ENCODE data around the gene ITIH4.

The ITIH4 gene

GRCh38 chr3:52795298-52795900, 35.1 kb downstream of the ITIH4 start:
- ATAC-seq = no peak

- no peak for ATAC-seq
Observed at GRCh38 chr3:52794612-52795099, 35.8 kb downstream of the ITIH4 start, which contains the start of gene ITIH3. Gene ITIH3, plus strand, starts transcription at chr3:52794796. Its CDS starts 8 bp downstream, at chr3:52794804.

GRCh38 chr3:52793702-52794611, 36.5 kb downstream of the ITIH4 start:
- ATAC-seq = no peak

GRCh38 chr3:52792961-52793695, 37.3 kb downstream of the ITIH4 start:
- no peak for ATAC-seq

- no peak for ATAC-seq
Observed at GRCh38 chr3:52792413-52792812, 38.1 kb downstream of the ITIH4 start.

- ATAC-seq = no peak
Observed at GRCh38 chr3:52791928-52792327, 38.5 kb downstream of the ITIH4 start.

GRCh38 chr3:52791366-52791765, 39.1 kb downstream of the ITIH4 start:
- ATAC-seq = no peak

- ATAC-seq = no peak
Observed at GRCh38 chr3:52790741-52791140, 39.7 kb downstream of the ITIH4 start.

- no peak for ATAC-seq
Observed at GRCh38 chr3:52790337-52790736, 40.1 kb downstream of the ITIH4 start.

DNA sequence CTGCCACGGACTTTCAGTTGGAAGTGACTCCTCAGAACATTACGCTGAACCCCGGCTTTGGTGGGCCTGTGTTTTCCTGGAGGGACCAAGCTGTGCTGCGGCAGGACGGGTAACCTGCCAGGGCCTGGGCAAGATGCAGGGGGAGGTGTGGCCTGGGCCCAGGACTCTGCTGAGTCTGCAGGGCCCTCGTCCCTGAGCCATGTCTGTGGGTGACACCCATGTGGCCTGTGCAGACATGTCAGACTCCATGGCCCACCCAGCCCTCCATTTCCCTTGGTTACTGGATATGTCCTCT, 40.8 kb downstream of the ITIH4 start:
- no peak for ATAC-seq

DNA sequence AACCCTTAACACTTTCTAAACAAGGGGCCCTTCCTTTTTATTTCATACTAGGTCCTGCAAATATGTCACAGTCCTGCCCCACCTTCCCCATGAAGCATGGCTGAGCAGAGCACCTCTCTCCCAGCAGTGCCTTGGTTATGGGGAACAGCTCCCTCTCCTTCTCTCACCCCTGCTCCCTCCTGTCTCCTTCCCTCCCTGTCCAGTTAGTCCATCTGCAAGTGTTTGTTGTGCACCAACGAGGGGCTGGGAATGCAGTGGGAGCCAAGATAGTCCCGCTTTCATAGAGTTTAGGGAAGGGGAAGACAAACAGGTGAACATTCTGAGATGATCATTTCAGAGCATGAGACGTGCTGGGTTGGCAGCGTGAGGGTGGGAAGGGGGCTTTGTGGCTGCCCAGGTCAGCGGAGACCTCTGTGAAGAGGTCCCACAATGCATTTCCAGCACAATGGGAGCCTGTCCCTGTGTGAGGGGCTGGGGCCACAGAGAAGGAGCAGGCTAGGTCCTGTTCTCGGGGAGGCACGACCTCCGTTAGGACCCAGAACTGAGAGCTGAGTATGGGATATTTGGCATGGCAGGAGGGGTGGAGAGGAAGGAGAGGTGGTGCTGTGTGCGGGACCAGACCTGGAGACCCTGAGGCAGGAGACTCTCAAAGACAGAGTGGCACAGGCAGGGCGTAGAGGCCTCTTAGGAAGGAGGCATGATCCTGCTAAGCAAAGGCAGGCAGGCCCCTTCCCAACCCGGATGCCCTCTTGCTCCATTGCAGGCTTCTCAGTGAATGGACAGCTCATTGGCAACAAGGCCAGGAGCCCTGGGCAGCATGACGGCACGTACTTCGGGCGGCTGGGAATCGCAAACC, 41.4 kb downstream of the ITIH4 start:
- ATAC-seq = no peak

DNA sequence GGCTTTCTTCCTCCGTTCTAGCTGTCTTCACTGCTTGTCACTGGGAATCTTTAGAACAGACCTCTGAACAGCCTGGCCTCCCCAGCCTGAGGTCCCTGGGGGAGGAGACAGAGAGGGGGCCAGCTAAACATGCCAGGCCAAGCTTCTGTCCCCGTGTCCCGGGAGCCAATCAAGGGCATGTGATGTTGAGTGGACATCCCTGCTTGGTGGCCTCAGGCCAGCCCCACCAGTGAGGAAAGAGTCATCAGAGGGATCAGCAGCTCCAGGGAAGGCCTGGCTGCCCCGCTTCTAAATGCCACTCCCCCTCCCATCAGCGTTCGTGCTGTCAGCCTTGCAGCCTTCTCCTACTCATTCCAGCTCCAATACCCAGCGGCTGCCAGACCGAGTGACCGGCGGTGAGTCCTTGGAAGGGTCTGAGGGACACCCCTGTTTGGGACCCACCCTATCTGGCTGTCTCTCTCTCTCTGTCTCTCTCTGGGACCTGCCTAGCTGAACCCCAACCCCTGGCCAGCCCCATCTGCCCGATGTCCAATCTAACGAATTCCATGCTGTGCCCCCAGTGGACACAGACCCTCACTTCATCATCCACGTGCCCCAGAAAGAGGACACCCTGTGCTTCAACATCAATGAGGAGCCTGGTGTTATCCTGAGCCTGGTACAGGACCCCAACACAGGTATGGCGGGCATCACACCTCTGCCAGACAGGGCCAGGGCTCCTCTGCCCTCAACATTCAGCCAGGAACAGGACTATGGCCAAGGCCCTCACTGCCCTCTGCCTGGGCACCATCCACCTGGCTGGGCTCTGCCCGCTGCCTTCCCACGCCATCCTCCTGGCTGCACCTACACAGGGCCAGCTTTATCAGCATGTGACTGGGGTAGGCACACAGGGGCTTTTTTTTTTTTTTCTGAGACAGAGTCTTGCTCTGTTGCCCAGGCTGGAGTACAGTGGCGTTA, 42.5 kb downstream of the ITIH4 start:
- ATAC-seq = no peak

- no peak for ATAC-seq
Observed at GRCh38 chr3:52787246-52787645, 43.2 kb downstream of the ITIH4 start.

DNA sequence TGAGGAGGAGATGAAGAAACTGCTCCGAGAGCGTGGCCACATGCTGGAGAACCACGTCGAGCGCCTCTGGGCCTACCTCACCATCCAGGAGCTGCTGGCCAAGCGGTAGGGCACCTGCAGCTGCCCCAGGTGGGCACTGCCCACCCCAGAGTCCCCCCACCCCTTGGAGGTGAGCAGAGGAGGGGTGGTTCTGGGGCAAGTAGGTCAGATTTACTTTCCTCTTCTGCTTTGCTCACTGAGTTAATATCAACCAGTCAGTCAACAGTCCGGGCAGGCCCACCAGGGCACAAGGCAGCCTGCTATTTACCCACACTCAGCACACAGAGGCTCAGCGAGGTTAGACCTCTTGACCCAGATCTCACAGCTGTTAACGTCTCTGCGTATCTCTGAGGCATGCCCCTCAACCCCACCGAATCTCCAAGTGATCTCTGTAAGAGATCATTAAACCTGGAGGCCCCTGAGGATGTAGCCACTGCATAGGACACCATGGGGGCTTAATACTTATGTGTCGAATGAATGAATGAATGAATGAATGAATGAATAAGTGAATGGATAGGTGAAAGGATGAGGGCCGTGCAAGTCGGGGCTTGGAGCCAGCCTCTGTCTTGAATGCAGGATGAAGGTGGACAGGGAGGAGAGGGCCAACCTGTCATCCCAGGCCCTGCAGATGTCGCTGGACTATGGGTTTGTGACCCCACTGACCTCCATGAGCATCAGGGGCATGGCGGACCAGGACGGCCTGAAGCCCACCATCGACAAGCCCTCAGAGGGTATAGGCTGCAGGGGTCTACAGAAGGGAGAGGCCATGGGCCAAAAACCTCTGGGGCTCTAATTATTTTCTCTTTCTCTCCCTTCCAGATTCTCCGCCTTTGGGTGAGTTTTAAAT, 43.9 kb downstream of the ITIH4 start:
- no peak for ATAC-seq

DNA sequence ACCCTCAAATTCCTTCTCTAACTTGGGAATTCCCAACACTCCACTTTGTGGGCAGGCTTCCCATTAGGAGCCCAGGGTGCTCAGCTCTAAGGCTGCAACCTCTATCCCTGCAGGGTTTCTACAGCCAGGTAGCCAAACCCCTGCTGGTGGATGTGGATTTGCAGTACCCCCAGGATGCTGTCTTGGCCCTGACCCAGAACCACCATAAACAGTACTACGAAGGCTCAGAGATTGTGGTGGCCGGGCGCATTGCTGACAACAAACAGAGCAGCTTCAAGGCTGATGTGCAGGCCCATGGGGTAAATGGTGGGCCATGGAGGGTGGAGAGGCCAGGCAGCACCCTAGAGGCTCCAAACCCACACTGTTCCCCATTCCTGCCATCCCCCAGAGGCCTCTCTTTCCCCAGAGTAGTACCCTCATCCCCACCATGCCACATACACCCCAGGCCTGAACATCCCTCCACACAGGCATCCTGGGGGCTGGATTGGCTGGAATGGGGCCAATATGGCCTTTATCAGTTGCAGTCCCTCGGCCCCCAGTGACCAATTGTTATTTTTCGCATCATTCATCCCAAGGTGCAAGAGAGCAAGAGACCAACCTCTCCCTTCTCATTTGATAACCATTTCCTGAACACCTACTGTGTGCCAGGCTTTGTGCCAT, 45.4 kb downstream of the ITIH4 start:
- no peak for ATAC-seq

GRCh38 chr3:52784021-52784621, 46.4 kb downstream of the ITIH4 start:
- ATAC-seq = no peak

- ATAC-seq = no peak
Observed at GRCh38 chr3:52783211-52783555, 47.3 kb downstream of the ITIH4 start.

DNA sequence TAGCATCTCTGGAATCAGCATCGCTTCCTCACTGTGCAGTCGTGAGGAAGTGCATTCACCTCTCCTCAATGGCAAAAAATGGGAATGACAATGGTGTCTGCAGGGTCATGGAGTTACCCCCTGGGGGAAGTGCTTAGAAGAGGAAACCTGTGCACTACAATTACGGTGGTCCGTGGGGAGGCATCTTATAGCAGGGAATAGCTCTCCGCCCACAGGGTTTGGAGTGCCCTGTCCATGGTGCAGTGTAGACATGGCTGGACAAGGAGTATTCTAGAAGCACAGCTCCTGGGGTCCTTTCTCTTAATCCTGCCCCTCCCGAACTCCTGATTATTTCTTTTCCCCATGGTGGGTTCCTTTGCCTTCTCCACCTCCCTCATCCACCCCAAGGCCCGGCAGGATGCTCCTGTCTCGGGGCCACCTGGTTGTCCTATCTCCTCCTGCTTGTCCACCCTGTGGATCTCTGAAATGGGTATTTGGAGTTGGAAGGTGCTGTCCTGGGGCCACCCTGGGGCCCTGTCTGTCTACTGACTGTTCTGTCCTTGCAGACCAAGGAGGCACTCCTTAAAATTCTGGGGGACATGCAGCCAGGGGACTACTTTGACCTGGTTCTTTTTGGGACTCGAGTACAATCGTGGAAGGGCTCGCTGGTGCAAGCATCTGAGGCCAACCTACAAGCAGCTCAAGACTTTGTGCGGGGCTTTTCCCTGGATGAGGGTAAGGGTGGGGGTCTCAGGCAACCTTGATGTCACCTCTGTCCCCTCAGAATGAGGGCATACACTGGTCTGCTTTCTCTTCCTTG, 47.9 kb downstream of the ITIH4 start:
- ATAC-seq = no peak

DNA sequence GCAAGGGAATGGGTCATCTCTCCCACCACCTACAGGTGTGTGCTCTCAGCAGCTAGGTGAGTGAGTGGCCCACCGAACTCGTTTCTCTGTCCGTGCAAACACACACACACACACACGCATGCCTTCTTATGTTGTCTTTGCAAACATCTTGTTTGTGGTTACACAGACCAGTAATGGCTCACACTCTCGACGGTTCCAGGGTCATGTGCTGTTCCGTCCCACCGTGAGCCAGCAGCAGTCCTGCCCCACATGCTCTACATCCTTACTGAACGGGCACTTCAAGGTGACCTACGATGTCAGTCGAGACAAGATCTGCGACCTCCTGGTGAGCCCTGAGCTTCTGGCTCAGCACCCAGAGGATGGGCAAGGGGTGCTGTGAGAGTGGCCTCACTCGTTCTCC, 48.7 kb downstream of the ITIH4 start:
- no peak for ATAC-seq

Data from activated CD4-positive, CD25-positive, alpha-beta regulatory T cell treated with anti-CD3 and anti-CD28 coated beads, Interleukin-2, amount 50 U/mL, for 24 hours (primary cell).